Measurements from ENCODE around the gene NFAT5. TPM values are rescaled to one million over a fixed set of nuclear protein-coding genes. Genes with fewer than 3 reads are reported as not detected.
A peak's percentile ranks its signal among the peaks of the same experiment; 100 is the strongest.
"Not testable (repeated sequence)": the region's sequence is repeated elsewhere in the genome, so short reads cannot be mapped to it uniquely, and the experiment has no call there.

The NFAT5 gene
- total RNA-seq, 2 donors from 2014 or later = 37.6 to 75.5 TPM

DNA sequence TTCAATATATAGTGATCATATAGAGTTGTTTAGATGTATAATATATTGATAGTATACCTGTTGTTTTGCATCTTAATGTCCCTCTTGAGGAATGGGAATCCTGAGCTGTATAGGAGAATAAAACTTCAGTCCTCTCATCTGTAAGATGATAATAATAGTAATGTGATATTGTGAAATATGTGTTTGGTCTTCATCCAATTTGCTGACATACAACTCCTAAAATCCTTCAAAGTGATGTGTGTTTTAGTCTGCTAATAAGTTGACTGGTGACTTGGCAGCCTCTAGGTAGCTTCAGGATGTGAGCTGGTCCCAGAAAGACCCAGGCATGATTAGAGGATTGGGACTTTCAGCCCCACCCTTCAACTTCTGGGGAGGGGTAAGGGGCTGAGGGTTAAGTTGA, 22.8 kb upstream of the NFAT5 start:
- DNase-seq (ENCODE audit: low spot score in 2 of 2) = no peak
- ATAC-seq = no peak
- H3K36me3 Mint-ChIP-seq = no peaks in the 10 kb centered on the region
- no peak overlapping the region for H3K27ac Mint-ChIP-seq
- no peaks in the 10 kb centered on the region for H3K9me3 Mint-ChIP-seq

DNA sequence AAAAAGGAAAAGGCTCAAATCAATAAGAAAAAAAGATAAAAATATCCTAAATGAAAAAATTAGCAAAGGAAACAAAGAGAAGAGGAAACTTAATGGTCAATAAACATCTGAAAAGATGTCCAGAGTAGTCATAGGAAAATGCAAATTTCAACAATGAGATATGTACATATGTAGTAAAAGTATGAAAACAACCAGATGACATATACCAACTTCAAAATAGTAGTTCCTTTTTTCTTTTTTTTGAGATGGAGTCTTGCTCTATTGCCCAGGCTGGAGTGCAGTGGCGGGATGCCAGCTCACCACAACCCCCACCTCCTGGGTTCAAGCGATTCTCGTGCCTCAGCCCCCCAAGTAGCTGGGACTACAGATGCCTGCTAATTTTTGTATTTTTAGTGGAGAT, 21.7 kb upstream of the NFAT5 start:
- Mint-ChIP-seq H3K9me3 (no peaks in the 10 kb centered on the region), H3K36me3 (no peaks in the 10 kb centered on the region), H3K27ac (peak overlapping the region in 1 of 2 donors; percentile 72)
- DNase-seq (ENCODE audit: low spot score in 2 of 2) (no peak), ATAC-seq (no peak)

DNA sequence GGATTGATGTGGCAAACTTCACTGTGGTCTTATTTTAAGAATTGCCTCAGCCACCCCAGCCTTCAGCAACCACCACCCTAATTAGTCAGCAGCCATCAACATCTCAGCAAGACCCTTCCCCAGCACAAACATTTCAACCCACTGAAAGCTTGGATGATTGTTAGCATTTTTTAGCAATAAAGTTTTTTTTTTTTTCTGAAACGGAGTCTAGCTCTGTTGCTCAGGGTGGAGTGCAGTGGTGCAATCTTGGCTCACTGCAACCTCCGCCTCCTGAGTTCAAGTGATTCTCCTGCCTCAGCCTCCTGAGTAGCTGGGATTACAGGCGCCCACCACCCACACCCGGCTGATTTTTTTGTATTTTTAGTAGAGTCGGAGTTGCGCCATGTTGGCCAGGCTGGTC, 19.1 kb upstream of the NFAT5 start:
- H3K9me3 Mint-ChIP-seq; H3K36me3 Mint-ChIP-seq; H3K27ac Mint-ChIP-seq; ATAC-seq; DNase-seq (ENCODE audit: low spot score in 2 of 2): not testable (repeated sequence)

DNA sequence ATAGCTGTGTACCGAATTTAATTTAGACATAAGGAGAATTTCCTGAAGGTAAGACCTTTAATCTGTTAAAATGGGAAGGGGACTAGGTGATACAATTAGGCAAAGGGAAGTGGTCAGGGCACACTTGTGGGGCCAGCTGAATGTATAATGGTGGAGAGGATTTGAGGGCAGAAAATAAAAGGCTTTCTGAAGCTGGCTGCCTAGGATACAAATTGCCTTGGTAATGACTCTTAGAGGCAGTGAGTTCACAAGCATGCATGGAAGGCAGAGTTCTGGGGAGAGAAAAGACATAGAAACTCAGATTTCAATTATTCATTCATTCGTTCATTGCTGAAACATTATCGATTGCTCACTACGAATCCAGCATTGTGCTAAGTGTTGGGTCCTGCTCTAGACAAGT, 12.4 kb upstream of the NFAT5 start:
- DNase-seq (ENCODE audit: low spot score in 2 of 2) = no peak
- no peak overlapping the region for H3K27ac Mint-ChIP-seq
- H3K9me3 Mint-ChIP-seq = peaks cover 0 to 18% of the 10 kb centered on the region in 2 donors
- H3K36me3 Mint-ChIP-seq = peaks cover 0 to 12% of the 10 kb centered on the region in 2 donors
- no peak for ATAC-seq

DNA sequence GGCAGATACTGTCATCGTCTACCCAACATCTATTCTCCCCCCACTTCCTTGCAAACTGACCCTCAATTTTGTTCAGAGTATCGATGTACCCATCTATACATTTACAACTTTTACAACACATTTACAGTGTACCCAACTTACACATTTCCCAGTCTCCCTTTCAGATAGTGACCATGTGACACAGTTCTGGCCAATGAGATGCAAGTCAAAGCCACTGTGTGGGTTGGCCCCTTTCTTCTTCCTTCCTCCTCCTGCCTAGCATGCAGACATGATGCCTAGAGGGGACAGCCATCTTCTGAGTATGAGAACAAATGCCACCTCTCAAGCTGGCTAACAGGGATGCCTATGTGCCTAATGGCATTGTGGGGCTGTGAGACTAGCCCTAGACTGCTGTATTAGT, 11.3 kb upstream of the NFAT5 start:
- H3K27ac Mint-ChIP-seq = no peak overlapping the region
- H3K36me3 Mint-ChIP-seq = peaks cover 0 to 12% of the 10 kb centered on the region in 2 donors
- DNase-seq (ENCODE audit: low spot score in 2 of 2) (no peak), ATAC-seq (peak in 1 of 2 donors; percentile 44)
- H3K9me3 Mint-ChIP-seq = peaks cover 0 to 18% of the 10 kb centered on the region in 2 donors

DNA sequence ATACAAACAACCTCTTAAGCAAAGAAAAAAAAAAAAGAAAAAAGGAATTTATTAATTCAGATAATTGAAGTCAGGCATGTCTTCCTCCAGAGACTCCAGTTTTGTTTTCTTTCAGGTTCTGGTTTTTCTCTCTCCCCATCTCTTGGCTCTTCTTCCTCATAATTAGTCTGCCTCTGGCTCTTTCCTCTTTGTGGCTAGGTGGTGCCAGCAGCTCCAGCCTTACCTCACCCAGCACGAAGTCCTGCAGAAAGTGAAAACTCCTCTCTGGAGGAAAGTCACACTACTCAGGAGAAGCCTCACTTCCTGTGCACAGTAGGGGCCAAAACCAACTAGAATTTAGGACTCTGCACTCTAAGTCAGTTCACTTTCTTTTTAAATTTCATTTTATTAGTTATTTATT, 10.3 kb upstream of the NFAT5 start:
- Mint-ChIP-seq H3K27ac (peak overlapping the region in 1 of 2 donors; percentile 33), H3K9me3 (peaks cover 0 to 18% of the 10 kb centered on the region in 2 donors), H3K36me3 (peaks cover 0 to 12% of the 10 kb centered on the region in 2 donors)
- DNase-seq (ENCODE audit: low spot score in 2 of 2) (no peak), ATAC-seq (peak in 1 of 2 donors; percentile 45)

DNA sequence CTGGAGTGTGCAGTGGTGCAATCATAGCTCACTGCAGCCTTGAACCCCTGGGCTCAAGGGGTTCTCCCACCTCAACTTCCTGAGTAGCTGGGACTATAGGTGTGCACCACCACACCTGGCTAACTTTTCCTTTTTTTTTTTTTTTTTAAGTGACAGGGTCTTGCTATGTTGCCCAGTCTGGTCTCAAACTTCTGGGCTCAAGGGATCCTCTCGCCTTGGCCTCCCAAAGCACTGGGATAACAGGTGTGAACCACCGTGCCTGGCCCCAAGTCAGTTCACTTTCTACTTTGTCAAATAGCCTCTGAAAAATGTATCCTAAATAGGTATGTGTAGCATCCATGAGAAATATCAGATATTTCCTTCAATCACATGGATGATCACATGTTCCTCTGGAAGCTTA, 9.9 kb upstream of the NFAT5 start:
- no peak for ATAC-seq
- no peak overlapping the region for H3K27ac Mint-ChIP-seq
- no peak for DNase-seq (ENCODE audit: low spot score in 2 of 2)
- H3K9me3 Mint-ChIP-seq = peaks cover 0 to 18% of the 10 kb centered on the region in 2 donors
- peaks cover 0 to 12% of the 10 kb centered on the region in 2 donors for H3K36me3 Mint-ChIP-seq

DNA sequence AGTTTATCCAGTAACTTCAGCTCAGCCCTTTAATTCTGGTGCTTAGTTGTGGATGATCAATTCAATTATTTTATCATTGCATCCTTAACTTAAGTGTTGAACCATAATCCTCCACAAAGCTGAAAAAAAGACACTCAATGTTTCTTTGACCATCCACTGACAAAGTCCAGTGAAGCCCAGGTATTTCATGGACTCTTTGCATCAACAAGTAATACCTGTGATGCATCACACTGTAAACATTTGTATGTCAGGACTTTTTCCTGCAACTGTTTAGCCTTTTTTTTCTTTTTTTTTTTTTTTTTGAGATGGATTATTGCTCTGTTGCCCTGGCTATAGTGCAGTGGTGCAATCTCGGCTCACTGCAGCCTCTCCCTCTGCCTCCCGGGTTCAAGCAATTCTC, 6.6 kb upstream of the NFAT5 start:
- peaks cover 0 to 18% of the 10 kb centered on the region in 2 donors for H3K9me3 Mint-ChIP-seq
- ATAC-seq (no peak), DNase-seq (ENCODE audit: low spot score in 2 of 2) (no peak)
- H3K36me3 Mint-ChIP-seq = peaks cover 0 to 12% of the 10 kb centered on the region in 2 donors
- no peak overlapping the region for H3K27ac Mint-ChIP-seq

DNA sequence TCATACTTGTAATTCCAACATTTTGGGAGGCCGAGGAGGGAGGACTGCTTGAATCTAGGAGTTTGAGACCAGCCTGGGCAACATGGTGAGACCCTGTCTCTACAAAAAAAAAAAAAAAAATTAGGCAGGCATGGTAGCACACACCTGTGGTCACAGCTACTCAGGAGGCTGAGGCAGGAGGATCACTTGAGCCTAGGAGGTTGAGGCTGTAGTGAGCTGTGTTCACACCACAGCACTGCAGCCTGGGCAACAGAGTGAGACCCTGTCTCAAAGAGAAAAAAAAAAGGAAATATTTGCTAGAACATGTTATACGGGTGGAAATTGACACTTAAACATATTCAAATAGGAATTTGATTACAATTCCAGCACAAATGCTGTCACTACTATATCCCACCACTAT, 4.4 kb upstream of the NFAT5 start:
- H3K36me3 Mint-ChIP-seq = peaks cover 4 to 13% of the 10 kb centered on the region in 2 donors
- ATAC-seq; H3K9me3 Mint-ChIP-seq; DNase-seq (ENCODE audit: low spot score in 2 of 2); H3K27ac Mint-ChIP-seq: not testable (repeated sequence)

DNA sequence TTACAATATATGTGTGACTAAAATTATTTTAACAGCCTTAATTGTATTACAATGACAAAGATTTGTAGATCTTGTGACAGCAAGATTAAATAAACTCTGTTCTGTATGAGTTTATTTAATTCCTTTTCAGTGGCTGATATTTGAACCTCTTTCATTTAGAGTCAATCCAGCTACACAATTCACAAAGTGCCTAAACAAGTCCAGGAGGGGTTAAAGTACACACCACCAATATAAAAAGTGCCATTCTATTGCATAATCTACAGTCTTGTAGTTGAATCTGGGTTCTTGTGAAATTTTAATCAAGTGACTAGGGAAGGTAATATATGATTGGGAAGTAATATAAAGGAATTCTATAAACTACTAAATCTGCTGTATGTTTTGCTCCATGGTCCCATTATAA, 3.9 kb upstream of the NFAT5 start:
- Mint-ChIP-seq H3K27ac (no peak overlapping the region), H3K36me3 (peaks cover 7 to 17% of the 10 kb centered on the region in 2 donors), H3K9me3 (peaks cover 0 to 4% of the 10 kb centered on the region in 2 donors)
- ATAC-seq (no peak), DNase-seq (ENCODE audit: low spot score in 2 of 2) (no peak)

DNA sequence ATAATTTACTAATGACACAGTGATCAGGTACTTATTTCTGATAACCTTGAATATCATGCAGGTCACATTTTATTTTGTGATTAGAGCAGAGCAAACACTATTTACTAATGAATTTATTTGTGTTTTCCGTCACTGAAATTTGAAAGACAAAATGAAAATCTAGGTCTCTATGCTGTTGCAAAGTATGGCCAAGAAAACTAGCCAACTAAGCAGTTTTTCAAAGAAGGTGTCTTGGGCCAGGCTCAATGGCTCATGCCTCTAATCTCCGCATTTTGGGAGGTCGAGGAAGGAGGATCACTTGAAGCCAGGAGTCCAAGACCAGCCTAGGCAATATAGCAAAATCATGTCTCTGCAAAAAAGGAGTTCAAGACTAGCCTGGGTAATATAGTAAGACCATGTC, 3.0 kb upstream of the NFAT5 start:
- H3K36me3 Mint-ChIP-seq = peaks cover 16 to 19% of the 10 kb centered on the region in 2 donors
- H3K9me3 Mint-ChIP-seq = no peaks in the 10 kb centered on the region
- H3K27ac Mint-ChIP-seq = peak overlapping the region in 1 of 2 donors; percentile 99
- DNase-seq (ENCODE audit: low spot score in 2 of 2) (no peak), ATAC-seq (no peak)

DNA sequence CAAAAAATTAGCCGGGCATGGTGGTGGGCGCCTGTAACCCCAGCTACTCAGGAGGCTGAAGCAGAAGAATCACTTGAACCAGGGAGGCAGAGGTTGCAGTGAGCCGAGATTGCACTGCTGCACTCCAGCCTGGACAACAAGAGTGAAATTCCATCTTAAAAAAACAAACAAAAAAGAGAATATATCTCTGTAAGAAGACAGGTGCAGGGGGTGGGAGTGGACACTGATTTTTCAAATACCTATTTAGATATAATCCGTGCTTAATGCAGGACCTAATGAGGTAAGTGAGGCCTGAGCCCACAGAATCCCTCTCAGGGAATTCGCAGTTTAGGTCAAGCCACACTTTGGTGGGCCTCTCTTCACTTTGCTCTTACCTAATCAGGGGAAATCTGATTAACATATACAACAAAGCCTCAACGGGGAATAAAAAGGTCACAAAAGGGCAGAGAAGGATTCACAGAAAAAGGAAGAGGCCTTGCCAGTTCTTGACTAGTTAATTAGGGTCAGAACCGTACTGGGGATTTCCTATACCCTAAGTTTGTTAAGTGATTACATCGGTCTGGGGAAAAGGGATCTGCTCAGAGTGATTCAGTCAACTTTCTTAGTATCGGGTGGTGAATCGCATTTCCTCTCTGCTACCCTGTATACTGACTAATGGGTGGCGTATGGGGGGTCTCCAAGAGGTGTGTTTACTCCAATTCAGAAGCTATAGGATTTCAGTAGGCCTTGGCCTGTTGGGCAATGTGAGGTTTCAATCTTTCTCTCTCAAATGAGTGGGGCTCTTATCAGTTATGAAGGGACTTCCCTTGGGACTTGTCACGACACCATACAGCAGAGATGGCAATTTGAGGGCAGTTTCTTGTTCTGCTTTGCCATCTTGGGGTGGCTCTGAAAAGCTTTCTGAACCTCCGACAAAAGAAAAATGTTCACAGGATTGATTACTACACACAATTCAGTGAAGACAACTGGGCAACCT, 1.9 kb upstream of the NFAT5 start:
- Mint-ChIP-seq H3K27ac (peak overlapping the region; percentile 96 to 99), H3K9me3 (no peaks in the 10 kb centered on the region), H3K36me3 (peaks cover 16 to 20% of the 10 kb centered on the region in 2 donors)
- peak; percentile 63 to 82 for DNase-seq (ENCODE audit: low spot score in 2 of 2)
- peak; percentile 87 to 88 for ATAC-seq

DNA sequence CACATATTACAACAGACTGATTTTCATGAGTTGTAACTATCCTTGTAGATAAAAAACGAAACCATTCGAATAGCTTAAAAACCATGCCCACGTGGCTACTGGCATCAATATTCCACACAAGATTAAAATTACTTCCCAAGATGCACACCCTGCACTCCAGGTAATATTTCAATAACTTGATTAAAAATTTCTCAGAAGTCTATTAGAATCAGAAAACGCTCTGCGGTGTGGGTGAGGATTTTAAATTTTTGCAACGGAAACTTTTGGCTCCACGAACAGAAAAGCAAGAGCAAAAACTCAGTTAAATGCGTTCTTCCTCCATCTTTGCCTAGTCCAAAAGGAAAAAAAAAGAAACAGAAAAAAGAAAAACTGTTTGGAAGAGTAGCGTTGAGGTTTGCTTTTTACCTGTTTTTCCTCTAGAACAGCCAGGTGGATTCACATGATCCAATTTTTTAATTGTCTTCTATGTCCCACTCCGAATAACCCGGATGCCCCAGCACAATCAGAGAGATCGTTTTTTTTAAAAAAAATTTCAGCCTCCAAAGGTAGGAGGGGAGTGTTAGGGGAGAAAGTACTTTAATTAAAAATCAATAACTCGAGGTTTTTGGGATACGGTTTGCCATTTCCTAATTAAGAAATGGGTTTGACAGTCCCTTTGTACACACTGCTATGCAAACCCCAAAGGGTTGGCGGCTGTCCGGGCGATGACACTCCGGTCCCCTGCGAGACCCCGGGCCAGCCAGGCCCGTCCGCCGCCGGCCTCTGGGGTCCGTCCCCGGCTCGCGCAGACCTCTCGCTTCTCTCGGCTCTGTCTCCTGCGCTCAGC, 708 bp upstream of the NFAT5 start:
- Mint-ChIP-seq H3K36me3 (peaks cover 16 to 25% of the 10 kb centered on the region in 2 donors), H3K27ac (peak overlapping the region; percentile 99), H3K9me3 (no peaks in the 10 kb centered on the region)
- DNase-seq (ENCODE audit: low spot score in 2 of 2) (no peak), ATAC-seq (peak; percentile 1 to 27)

DNA sequence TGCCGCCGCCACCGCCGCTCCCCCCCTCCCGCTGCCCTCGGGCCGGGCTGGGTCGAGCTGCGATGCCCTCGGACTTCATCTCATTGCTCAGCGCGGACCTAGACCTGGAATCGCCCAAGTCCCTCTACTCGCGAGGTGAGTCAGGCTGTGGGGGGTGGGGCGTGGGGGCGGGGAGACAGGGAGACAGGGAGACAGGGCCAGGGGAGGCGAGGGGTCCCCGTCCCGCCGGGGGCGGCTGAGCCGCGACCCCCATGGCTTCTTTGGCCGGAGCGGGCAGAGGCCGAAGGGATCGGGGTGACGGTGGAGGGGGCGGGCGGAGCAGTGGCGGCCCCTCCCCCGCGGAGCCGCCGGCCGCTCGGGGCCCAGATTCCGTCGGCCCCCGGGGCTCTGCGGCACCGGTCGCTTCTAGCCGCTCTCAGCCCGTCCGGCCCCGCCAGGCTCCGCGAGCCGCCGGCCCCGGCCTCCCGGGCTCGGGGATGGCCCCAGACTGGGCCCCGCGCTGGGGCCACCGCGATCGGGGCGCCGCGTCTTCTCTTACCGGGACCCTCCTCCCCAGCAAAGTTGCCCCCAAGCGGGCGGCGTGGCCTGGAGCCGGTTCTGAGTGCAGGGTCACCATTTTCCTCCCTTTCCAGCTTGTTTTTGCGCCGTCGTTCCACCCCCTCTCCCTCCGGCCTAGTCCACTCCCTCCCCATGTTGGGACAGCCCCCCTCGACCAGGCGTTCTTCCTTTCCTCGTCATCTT, 644 bp downstream of the NFAT5 start:
- Mint-ChIP-seq H3K27ac (peak overlapping the region; percentile 99 to 100), H3K9me3 (no peaks in the 10 kb centered on the region), H3K36me3 (peaks cover 16 to 25% of the 10 kb centered on the region in 2 donors)
- DNase-seq (ENCODE audit: low spot score in 2 of 2) (peak; percentile 39 to 67), ATAC-seq (peak; percentile 20 to 22)

DNA sequence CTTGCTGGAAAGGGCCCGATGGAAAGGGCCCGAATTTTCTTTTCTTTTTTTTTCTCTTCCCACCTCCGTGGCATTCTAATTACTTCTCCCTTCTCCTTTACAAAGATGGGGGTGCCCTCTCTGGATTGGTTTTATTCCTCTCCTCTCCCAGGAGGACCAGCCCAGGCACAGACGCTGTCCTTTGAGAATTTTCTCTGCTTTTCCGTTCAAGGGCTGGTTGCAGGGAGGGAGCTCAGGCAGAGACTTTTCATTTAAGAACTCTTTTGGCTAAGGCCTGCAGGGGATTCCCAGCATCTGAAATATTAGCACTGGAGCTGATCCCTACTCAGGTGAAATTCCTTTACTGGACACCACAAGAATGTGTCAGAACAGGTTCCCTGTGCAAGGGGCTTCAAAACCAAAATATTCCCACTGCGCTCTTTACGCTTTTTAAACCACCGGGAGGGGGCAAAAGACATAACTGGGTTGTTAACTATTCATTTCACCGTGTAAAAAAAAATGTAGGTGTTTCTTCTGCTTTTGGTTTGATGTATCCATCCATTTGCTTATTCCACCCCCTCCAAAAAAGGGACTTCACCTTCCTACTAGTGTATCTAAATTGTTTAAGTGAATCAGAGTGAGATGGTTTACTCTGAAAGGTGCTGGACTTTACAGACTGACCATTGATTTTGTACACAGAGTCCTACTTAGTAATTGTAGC, 1.4 kb downstream of the NFAT5 start:
- H3K27ac Mint-ChIP-seq = peak overlapping the region; percentile 99 to 100
- DNase-seq (ENCODE audit: low spot score in 2 of 2) (peak in 1 of 2 donors; percentile 21), ATAC-seq (peak in 1 of 2 donors; percentile 0)
- H3K36me3 Mint-ChIP-seq = peaks cover 16 to 25% of the 10 kb centered on the region in 2 donors
- no peaks in the 10 kb centered on the region for H3K9me3 Mint-ChIP-seq

DNA sequence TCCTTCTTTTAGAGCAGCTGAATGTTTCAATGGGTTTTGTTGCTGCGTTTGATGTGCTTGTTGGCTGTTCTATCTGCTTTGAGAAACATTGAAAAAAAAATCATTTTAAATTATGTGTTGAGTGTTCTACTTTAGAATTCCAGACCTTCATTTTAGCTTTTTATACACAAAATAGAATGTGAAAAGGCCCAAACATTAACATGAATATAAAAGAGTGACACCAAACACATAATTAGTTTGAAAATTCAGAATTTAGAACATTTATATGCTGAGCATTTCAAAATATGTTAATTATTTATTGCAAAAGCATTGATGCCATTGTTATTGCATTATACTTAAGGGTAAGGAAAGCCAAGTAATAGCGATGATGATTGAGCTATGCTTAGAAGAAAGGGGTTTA, 2.9 kb downstream of the NFAT5 start:
- DNase-seq (ENCODE audit: low spot score in 2 of 2) = no peak
- H3K27ac Mint-ChIP-seq = no peak overlapping the region
- H3K9me3 Mint-ChIP-seq = no peaks in the 10 kb centered on the region
- peaks cover 16 to 25% of the 10 kb centered on the region in 2 donors for H3K36me3 Mint-ChIP-seq
- no peak for ATAC-seq

Measured in activated naive CD4-positive, alpha-beta T cell treated with anti-CD3 and anti-CD28 coated beads, Interleukin-2, amount 50 U/mL, for 72 hours (primary cell).